H1 (cell line): ENCODE data around the gene ACP6.

ENCODE experiments used
- CHD1 ChIP-seq: IDR thresholded peaks from 2 replicates; pipeline ENCODE4 v1.6.1; 2012; ENCODE audit warnings: low read depth, low read length, improper control_type of control experiment
- EP300 ChIP-seq, 2 experiments: IDR thresholded peaks; 1 replicate in 1 of 2; 2 replicates in 1 of 2; pipeline ENCODE4 v1.6.1; 2011 to 2012; ENCODE audit warnings: low read depth in 2 of 2, low read length in 2 of 2, mild to moderate bottlenecking in 2 of 2, borderline replicate concordance in 1 of 2, inconsistent platforms in 1 of 2, moderate library complexity in 1 of 2
- POLR2A ChIP-seq, 2 experiments: IDR thresholded peaks; 1 replicate in 1 of 2; 2 replicates in 1 of 2; pipeline ENCODE4 v1.6.1; 2011; ENCODE audit warnings: low read depth in 2 of 2, low read length in 2 of 2, mild to moderate bottlenecking in 2 of 2; ENCODE audit errors: control extremely low read depth in 1 of 2

DNA sequence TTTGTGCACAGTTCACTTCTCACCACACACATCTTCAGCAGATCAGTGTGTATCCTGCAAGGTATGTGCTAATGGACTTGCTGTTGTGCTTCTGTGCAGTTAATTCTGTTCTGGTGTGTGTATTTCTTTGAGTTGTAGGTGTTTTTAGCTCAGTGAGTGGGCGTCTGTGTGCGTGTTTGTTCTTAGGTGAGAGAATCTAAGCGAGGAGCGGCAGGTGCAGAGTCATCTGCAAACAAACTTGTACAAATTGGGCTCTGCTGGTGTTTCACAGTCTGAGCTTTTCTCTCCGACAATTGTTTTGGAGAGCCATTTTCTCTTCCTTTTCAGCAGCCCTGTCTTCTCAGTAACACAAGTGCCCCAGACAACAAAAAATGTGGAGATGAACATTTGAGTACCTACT, 43.6 kb downstream of the ACP6 start:
- TF ChIP-seq EP300 (IDR thresholded peaks at IDR 0.05; ENCODE audit: borderline replicate concordance in 1 of 2, low read depth in 2 of 2, low read length in 2 of 2): no peak
- no peak for TF ChIP-seq POLR2A (IDR thresholded peaks at IDR 0.05; ENCODE audit: control extremely low read depth in 1 of 2, low read depth in 2 of 2, low read length in 2 of 2)
- no peak for TF ChIP-seq CHD1
